ENCODE measurements around the gene COL6A5. TPM values are rescaled to one million over a fixed set of nuclear protein-coding genes. Genes with fewer than 3 reads are reported as not detected.
"Not testable (repeated sequence)": the region's sequence is repeated elsewhere in the genome, so short reads cannot be mapped to it uniquely, and the experiment has no call there.

COL6A5 gene
- polyA plus RNA-seq, 1 of the 3 experiments (the other 2 are of a cell fraction) = not detected

DNA sequence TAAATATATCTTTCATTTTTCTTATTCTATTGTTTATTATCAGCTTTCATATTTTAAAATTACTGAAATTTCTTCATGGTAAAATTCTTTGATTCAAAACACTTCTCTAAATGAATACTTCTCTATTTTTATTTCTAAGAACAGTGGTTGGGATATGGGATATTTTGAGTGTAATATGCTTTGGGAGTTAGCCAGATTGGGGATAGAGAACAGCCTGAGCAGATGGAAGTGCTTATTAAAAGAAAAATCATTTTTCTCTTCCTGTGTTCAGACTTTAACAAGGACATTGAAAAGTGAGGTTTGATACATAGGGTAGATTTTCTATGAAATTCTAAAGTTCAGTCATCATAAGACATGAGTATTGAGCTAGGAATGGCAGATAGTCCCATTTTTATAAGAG lies 84.8 kb downstream of the COL6A5 start:
- no peak overlapping the region for H3K4me2 ChIP-seq
- CTCF ChIA-PET = no interaction called here
- H4K20me1 ChIP-seq (ENCODE audit: insufficient read depth) = no peaks in the 10 kb centered on the region
- no peaks in the 10 kb centered on the region for H3F3A ChIP-seq (replicated peaks; ENCODE audit: insufficient read depth)
- no peak overlapping the region for H3K9ac ChIP-seq
- H2AFZ ChIP-seq (ENCODE audit: low read depth) = no peak overlapping the region
- DNase-seq = no peak
- no peak overlapping the region for H3K4me3 ChIP-seq (ENCODE audit: low read depth in 2 of 2, low read length in 1 of 2)
- POLR2A ChIA-PET = no interaction called here
- no peaks in the 10 kb centered on the region for H3K79me2 ChIP-seq (ENCODE audit: insufficient read depth)
- no peaks in the 10 kb centered on the region for H3K9me3 ChIP-seq
- no peaks in the 10 kb centered on the region for H3K36me3 ChIP-seq (replicated peaks in 1 of 2; ENCODE audit: control insufficient read depth in 1 of 2, insufficient read depth in 2 of 2, low read length in 1 of 2)
- no peak for TF ChIP-seq FOSL2 (IDR thresholded peaks at IDR 0.05; ENCODE audit: borderline replicate concordance, low read depth)
- TF ChIP-seq, protein P1, sequence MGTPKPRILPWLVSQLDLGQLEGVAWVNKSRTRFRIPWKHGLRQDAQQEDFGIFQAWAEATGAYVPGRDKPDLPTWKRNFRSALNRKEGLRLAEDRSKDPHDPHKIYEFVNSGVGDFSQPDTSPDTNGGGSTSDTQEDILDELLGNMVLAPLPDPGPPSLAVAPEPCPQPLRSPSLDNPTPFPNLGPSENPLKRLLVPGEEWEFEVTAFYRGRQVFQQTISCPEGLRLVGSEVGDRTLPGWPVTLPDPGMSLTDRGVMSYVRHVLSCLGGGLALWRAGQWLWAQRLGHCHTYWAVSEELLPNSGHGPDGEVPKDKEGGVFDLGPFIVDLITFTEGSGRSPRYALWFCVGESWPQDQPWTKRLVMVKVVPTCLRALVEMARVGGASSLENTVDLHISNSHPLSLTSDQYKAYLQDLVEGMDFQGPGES (IDR thresholded peaks at IDR 0.05; ENCODE audit: low read depth, low read length) = no peak
- no peak for TF ChIP-seq TCF12 (IDR thresholded peaks at IDR 0.05)
- no peak for TF ChIP-seq MXI1 (IDR thresholded peaks at IDR 0.05; ENCODE audit: low read depth, low read length)
- TF ChIP-seq, protein P2, sequence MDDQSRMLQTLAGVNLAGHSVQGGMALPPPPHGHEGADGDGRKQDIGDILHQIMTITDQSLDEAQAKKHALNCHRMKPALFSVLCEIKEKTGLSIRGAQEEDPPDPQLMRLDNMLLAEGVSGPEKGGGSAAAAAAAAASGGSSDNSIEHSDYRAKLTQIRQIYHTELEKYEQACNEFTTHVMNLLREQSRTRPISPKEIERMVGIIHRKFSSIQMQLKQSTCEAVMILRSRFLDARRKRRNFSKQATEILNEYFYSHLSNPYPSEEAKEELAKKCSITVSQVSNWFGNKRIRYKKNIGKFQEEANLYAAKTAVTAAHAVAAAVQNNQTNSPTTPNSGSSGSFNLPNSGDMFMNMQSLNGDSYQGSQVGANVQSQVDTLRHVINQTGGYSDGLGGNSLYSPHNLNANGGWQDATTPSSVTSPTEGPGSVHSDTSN (IDR thresholded peaks at IDR 0.05) = no peak
- H3K4me1 ChIP-seq (ENCODE audit: control insufficient read depth in 1 of 2, insufficient read depth in 2 of 2, low read depth in 1 of 2, low read length in 1 of 2) = no peaks in the 10 kb centered on the region; a peak in 1 of 4 replicates
- no peaks in the 10 kb centered on the region for H3K9me2 ChIP-seq
- H3K27me3 ChIP-seq (ENCODE audit: insufficient read depth) = no peaks in the 10 kb centered on the region
- H3K27ac ChIP-seq (ENCODE audit: low read depth in 2 of 2, low read length in 1 of 2) = no peak overlapping the region

- POLR2A ChIA-PET; H3K9ac ChIP-seq; H3F3A ChIP-seq (replicated peaks; ENCODE audit: insufficient read depth); DNase-seq; H4K20me1 ChIP-seq (ENCODE audit: insufficient read depth); H2AFZ ChIP-seq (ENCODE audit: low read depth); H3K4me2 ChIP-seq; H3K9me2 ChIP-seq; H3K9me3 ChIP-seq; H3K36me3 ChIP-seq (replicated peaks in 1 of 2; ENCODE audit: control insufficient read depth in 1 of 2, insufficient read depth in 2 of 2, low read length in 1 of 2); H3K27me3 ChIP-seq (ENCODE audit: insufficient read depth); H3K79me2 ChIP-seq (ENCODE audit: insufficient read depth); H3K27ac ChIP-seq (ENCODE audit: low read depth in 2 of 2, low read length in 1 of 2); H3K4me3 ChIP-seq (ENCODE audit: low read depth in 2 of 2, low read length in 1 of 2); H3K4me1 ChIP-seq (ENCODE audit: control insufficient read depth in 1 of 2, insufficient read depth in 2 of 2, low read depth in 1 of 2, low read length in 1 of 2): not testable (repeated sequence)
- CTCF ChIA-PET = interaction anchor here (1.3 to 1.6 kb wide), 2 partner anchors 8 to 107 kb away, joined by 3 read pairs; no protein-coding TSS in a partner anchor
- WGBS (ENCODE audit: low lambda C conversion rate) = 37% methylated on average over 10 of the region's 10 CpGs
These were observed 86.6 kb downstream of the COL6A5 start for GRCh38 chr3:130432086-130432485.

- Histone ChIP-seq H3K4me2 (no peak overlapping the region), H3K9me2 (no peaks in the 10 kb centered on the region), H3K4me1 (ENCODE audit: control insufficient read depth in 1 of 2, insufficient read depth in 2 of 2, low read depth in 1 of 2, low read length in 1 of 2) (no peaks in the 10 kb centered on the region; a peak in 1 of 4 replicates), H3K79me2 (ENCODE audit: insufficient read depth) (no peaks in the 10 kb centered on the region), H2AFZ (ENCODE audit: low read depth) (no peak overlapping the region), H3K4me3 (ENCODE audit: low read depth in 2 of 2, low read length in 1 of 2) (no peak overlapping the region), H3F3A (replicated peaks; ENCODE audit: insufficient read depth) (no peaks in the 10 kb centered on the region), H3K27me3 (ENCODE audit: insufficient read depth) (no peaks in the 10 kb centered on the region), H3K27ac (ENCODE audit: low read depth in 2 of 2, low read length in 1 of 2) (no peak overlapping the region), H3K9me3 (no peaks in the 10 kb centered on the region), H4K20me1 (ENCODE audit: insufficient read depth) (no peaks in the 10 kb centered on the region), H3K36me3 (replicated peaks in 1 of 2; ENCODE audit: control insufficient read depth in 1 of 2, insufficient read depth in 2 of 2, low read length in 1 of 2) (no peaks in the 10 kb centered on the region), H3K9ac (no peak overlapping the region)
- POLR2A ChIA-PET = no interaction called here
- no peak for DNase-seq
- CTCF ChIA-PET = no interaction called here
- 13% methylated on average over 1 of the region's 1 CpG for WGBS (ENCODE audit: low lambda C conversion rate)
- TF ChIP-seq FOXM1 (IDR thresholded peaks at IDR 0.05; ENCODE audit: low read depth) (no peak), YY1 (IDR thresholded peaks at IDR 0.05; ENCODE audit: low read depth) (no peak), RXRA (IDR thresholded peaks at IDR 0.05; ENCODE audit: borderline replicate concordance, low read depth) (no peak), USF2 (IDR thresholded peaks at IDR 0.05; ENCODE audit: borderline replicate concordance, low read depth, low read length) (no peak), FOXJ3 (CRISPR knock-in tag; IDR thresholded peaks at IDR 0.05) (no peak), CTCF (IDR thresholded peaks at IDR 0.05) (no peak), ELF1 (IDR thresholded peaks at IDR 0.05) (no peak)
- TF ChIP-seq, protein P3, sequence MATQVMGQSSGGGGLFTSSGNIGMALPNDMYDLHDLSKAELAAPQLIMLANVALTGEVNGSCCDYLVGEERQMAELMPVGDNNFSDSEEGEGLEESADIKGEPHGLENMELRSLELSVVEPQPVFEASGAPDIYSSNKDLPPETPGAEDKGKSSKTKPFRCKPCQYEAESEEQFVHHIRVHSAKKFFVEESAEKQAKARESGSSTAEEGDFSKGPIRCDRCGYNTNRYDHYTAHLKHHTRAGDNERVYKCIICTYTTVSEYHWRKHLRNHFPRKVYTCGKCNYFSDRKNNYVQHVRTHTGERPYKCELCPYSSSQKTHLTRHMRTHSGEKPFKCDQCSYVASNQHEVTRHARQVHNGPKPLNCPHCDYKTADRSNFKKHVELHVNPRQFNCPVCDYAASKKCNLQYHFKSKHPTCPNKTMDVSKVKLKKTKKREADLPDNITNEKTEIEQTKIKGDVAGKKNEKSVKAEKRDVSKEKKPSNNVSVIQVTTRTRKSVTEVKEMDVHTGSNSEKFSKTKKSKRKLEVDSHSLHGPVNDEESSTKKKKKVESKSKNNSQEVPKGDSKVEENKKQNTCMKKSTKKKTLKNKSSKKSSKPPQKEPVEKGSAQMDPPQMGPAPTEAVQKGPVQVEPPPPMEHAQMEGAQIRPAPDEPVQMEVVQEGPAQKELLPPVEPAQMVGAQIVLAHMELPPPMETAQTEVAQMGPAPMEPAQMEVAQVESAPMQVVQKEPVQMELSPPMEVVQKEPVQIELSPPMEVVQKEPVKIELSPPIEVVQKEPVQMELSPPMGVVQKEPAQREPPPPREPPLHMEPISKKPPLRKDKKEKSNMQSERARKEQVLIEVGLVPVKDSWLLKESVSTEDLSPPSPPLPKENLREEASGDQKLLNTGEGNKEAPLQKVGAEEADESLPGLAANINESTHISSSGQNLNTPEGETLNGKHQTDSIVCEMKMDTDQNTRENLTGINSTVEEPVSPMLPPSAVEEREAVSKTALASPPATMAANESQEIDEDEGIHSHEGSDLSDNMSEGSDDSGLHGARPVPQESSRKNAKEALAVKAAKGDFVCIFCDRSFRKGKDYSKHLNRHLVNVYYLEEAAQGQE (IDR thresholded peaks at IDR 0.05; ENCODE audit: low read depth, low read length) = no peak
- TF ChIP-seq, protein P4, sequence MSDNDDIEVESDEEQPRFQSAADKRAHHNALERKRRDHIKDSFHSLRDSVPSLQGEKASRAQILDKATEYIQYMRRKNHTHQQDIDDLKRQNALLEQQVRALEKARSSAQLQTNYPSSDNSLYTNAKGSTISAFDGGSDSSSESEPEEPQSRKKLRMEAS (IDR thresholded peaks at IDR 0.05; ENCODE audit: low read depth) = no peak
These were observed 87.8 kb downstream of the COL6A5 start for GRCh38 chr3:130433306-130433705.

All from SK-N-SH (cell line).